PC-9 (cell line): Measurements from ENCODE around the gene DHX8. TPM values are rescaled to one million over a fixed set of nuclear protein-coding genes. Genes with fewer than 3 reads are reported as not detected.

ENCODE experiments used
- BruUV-seq: library from RNA; stranded (reverse); fragments of 400-500 nt; replicated peaks from 2 replicates; lab custom pipeline; 2021; lab: Mats Ljungman, UMichigan
- CTCF ChIA-PET: fragments of 300-600 bp; sonication (Branson Sonifier 250); formaldehyde crosslinking; loops from one replicate; lab custom pipeline; 2022; ENCODE audit warnings: antibody characterized with exemption; lab: Charles Lee
- POLR2A ChIA-PET: fragments of 300-600 bp; sonication (Branson Sonifier 250); formaldehyde crosslinking; loops from one replicate; lab custom pipeline; 2022; ENCODE audit warnings: antibody characterized with exemption; ENCODE audit not compliant: unreplicated experiment; lab: Charles Lee
- DNase-seq, 2 experiments: peaks; one replicate each; pipeline versions ENCODE4 v3.0.0 to v3.0.0-alpha.2; 2015 to 2022; ENCODE audit warnings: mixed read lengths in 1 of 2
- H2AFZ ChIP-seq: fragments of 200-600 bp; sonication (generic); 2 replicates; pipeline ENCODE4 v1.8.1; 2017; ENCODE audit warnings: antibody characterized with exemption
- H3F3A ChIP-seq: fragments of 200-600 bp; sonication (generic); 2 replicates; pipeline ENCODE4 v1.8.1; 2017; ENCODE audit warnings: antibody characterized with exemption, mild to moderate bottlenecking, low read depth; ENCODE audit not compliant: insufficient read depth
- H3K27ac ChIP-seq: fragments of 200-600 bp; sonication (generic); 2 replicates; pipeline ENCODE4 v1.6.1; 2016; ENCODE audit warnings: mixed run types
- H3K27me3 ChIP-seq: fragments of 200-600 bp; sonication (generic); 2 replicates; pipeline ENCODE4 v1.6.1; 2016; ENCODE audit warnings: low read depth, mixed run types; ENCODE audit not compliant: insufficient read depth
- H3K36me3 ChIP-seq: fragments of 200-600 bp; sonication (generic); 2 replicates; pipeline ENCODE4 v1.6.1; 2016; ENCODE audit warnings: low read depth, mixed run types
- H3K4me1 ChIP-seq: fragments of 200-600 bp; sonication (generic); replicated peaks from 2 replicates; pipeline ENCODE4 v1.6.1; 2016; ENCODE audit warnings: mixed run types; ENCODE audit not compliant: insufficient read depth
- H3K4me2 ChIP-seq: fragments of 200-600 bp; sonication (generic); 2 replicates; pipeline ENCODE4 v1.6.1; 2017; ENCODE audit warnings: mixed run types
- H3K4me3 ChIP-seq: fragments of 200-600 bp; sonication (generic); 2 replicates; pipeline ENCODE4 v1.6.1; 2016; ENCODE audit warnings: mixed run types
- H3K79me2 ChIP-seq: fragments of 200-600 bp; sonication (generic); 2 replicates; pipeline ENCODE4 v1.6.1; 2017; ENCODE audit warnings: low read depth, mixed run types
- H3K9me2 ChIP-seq: fragments of 200-600 bp; sonication (generic); 2 replicates; pipeline ENCODE4 v1.8.1; 2017; ENCODE audit warnings: mild to moderate bottlenecking; ENCODE audit not compliant: insufficient read depth
- H3K9me3 ChIP-seq: fragments of 200-600 bp; sonication (generic); 2 replicates; pipeline ENCODE4 v1.8.1; 2016; ENCODE audit warnings: low read depth; ENCODE audit not compliant: insufficient read depth
- H4K20me1 ChIP-seq: fragments of 200-600 bp; sonication (generic); 2 replicates; pipeline ENCODE4 v1.8.1; 2017; ENCODE audit not compliant: insufficient read depth
- EZH2 ChIP-seq: fragments of 200-600 bp; sonication (generic); IDR thresholded peaks from 2 replicates; pipeline ENCODE4 v1.8.0; 2017; ENCODE audit warnings: antibody characterized with exemption, low read depth
- intact Hi-C: fragments of 100-400 bp; cut with micrococcal nuclease; formaldehyde crosslinking; loops from one replicate; pipeline ENCODE4 v1.10.0; 2022; ENCODE audit not compliant: unreplicated experiment
- total RNA-seq: library from RNA; stranded (reverse); gene quantifications from 2 replicates; pipeline ENCODE4 v1.2.3, GENCODE V29; 2021
- TF ChIP-seq, protein P1 (sequence below): fragments of 200-600 bp; sonication (generic); conservative IDR thresholded peaks from 2 replicates; pipeline ENCODE4 v1.6.1; 2017; ENCODE audit warnings: mixed run types, antibody characterized with exemption, mild to moderate bottlenecking, moderate library complexity

The DHX8 gene
- total RNA-seq, 1 experiment from 2014 or later, result 55.4 TPM

DNA sequence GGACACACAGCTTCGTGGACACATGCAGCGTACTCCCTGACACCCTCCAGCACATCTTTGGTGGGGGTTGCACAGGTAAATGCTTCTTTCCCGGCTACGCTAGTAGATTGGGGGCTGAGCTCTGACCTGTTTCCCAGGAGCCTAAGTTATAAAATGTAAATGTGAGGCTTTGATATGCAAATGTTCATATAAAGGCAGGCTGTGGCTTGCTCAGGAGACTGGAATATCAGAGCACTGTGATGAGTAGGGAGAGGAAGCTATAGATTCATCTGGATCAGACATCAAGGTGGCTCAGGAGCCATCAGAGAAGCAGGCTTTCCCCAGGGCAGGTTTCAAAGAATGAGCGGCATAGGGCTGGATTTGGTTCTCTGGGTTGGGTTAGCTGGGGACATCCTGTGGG, 65.7 kb downstream of the DHX8 start:
- intact Hi-C loops, result no loop called here
- Histone ChIP-seq H3K9me3 (no peaks in the 10 kb centered on the region), H3K9me2 (no peaks in the 10 kb centered on the region), H2AFZ (no peak overlapping the region), H3K27ac (no peak overlapping the region), H3F3A (peaks cover 19% of the 10 kb centered on the region), H3K27me3 (no peaks in the 10 kb centered on the region), H3K79me2 (no peaks in the 10 kb centered on the region), H3K4me1 (peaks cover 7% of the 10 kb centered on the region; the same call in 1 of the 2 replicates), H3K4me2 (no peak overlapping the region), H3K36me3 (no peaks in the 10 kb centered on the region), H3K4me3 (no peak overlapping the region), H4K20me1 (no peaks in the 10 kb centered on the region)
- ChIA-PET CTCF (interaction anchor here (0.7 kb wide), 1 partner anchor 213 kb away, joined by 3 read pairs; no protein-coding TSS in a partner anchor), POLR2A (no interaction called here)
- no peak for DNase-seq
- no TSS peak for BruUV-seq
- TF ChIP-seq EZH2, result no peak
- TF ChIP-seq, protein P1, sequence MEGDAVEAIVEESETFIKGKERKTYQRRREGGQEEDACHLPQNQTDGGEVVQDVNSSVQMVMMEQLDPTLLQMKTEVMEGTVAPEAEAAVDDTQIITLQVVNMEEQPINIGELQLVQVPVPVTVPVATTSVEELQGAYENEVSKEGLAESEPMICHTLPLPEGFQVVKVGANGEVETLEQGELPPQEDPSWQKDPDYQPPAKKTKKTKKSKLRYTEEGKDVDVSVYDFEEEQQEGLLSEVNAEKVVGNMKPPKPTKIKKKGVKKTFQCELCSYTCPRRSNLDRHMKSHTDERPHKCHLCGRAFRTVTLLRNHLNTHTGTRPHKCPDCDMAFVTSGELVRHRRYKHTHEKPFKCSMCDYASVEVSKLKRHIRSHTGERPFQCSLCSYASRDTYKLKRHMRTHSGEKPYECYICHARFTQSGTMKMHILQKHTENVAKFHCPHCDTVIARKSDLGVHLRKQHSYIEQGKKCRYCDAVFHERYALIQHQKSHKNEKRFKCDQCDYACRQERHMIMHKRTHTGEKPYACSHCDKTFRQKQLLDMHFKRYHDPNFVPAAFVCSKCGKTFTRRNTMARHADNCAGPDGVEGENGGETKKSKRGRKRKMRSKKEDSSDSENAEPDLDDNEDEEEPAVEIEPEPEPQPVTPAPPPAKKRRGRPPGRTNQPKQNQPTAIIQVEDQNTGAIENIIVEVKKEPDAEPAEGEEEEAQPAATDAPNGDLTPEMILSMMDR, result no peak

DNA sequence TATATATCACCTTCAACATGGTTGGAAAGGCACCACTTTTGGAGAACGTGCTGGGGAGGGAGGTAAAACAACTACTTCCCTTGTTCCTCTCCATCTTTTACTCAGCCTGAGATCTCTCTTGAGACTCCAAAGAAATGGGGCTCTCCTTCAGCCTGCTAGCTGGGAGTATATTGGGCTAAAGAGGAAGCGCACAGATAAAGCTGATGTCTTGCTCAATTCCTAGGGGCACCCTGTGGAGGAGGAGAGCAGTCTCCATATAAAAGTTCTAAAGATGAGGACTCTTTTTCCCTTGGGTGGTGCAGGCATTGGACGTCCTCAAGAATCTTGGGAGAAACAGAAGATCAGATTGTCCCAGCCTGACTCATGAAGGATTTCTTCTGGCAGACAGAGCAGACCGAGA, 67.0 kb downstream of the DHX8 start:
- Histone ChIP-seq H3K27ac (no peak overlapping the region), H3K9me2 (no peaks in the 10 kb centered on the region), H3K79me2 (no peaks in the 10 kb centered on the region), H4K20me1 (no peaks in the 10 kb centered on the region), H3K4me1 (peaks cover 16% of the 10 kb centered on the region), H3K4me2 (no peak overlapping the region), H3F3A (peaks cover 17% of the 10 kb centered on the region; the same call in 1 of the 2 replicates), H3K4me3 (no peak overlapping the region), H3K27me3 (no peaks in the 10 kb centered on the region), H2AFZ (no peak overlapping the region), H3K9me3 (no peaks in the 10 kb centered on the region), H3K36me3 (no peaks in the 10 kb centered on the region)
- TF ChIP-seq EZH2, result no peak
- TF ChIP-seq, protein P1, result no peak
- ChIA-PET POLR2A (no interaction called here), CTCF (no interaction called here)
- intact Hi-C loops, result no loop called here
- no peak for DNase-seq
- no TSS peak for BruUV-seq

DNA sequence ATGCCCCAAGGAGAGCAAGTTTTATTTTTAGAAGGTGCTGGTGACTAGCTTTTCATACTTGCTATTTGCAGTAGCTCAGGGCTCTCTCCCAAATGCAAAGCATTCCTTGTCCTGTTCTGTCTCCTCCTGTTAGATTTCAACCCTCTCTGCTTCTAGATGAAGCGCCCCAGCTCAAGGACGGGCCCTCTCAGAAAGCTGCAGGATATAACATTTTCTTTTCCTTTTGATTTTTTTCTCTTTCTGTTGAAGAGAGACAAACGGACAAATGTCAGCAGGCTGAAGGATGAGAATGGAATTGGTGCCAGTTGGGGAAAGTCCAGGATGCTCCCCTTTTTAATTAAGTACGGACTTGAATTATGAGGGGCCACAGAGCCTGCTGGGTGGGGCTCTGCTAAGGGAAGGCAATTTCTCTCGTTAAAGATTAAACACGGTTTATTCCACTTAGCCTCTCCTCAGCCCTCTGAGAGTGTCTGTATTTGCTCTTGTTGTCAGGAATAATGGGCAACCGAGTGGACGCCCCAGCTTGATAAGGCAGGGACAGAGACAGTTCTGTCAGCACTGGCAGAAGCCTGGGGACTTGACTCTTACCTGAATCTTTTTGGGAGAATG, 68.6 kb downstream of the DHX8 start:
- Histone ChIP-seq H3K79me2 (no peaks in the 10 kb centered on the region), H3F3A (peaks cover 17% of the 10 kb centered on the region; the same call in 1 of the 2 replicates), H3K4me1 (peaks cover 25% of the 10 kb centered on the region), H3K27me3 (no peaks in the 10 kb centered on the region), H3K4me2 (no peak overlapping the region), H3K27ac (no peak overlapping the region), H3K9me2 (no peaks in the 10 kb centered on the region), H3K4me3 (no peak overlapping the region), H4K20me1 (no peaks in the 10 kb centered on the region), H3K36me3 (no peaks in the 10 kb centered on the region), H3K9me3 (no peaks in the 10 kb centered on the region), H2AFZ (no peak overlapping the region)
- ChIA-PET POLR2A (no interaction called here), CTCF (no interaction called here)
- TF ChIP-seq EZH2, result no peak
- TF ChIP-seq, protein P1, result no peak
- intact Hi-C loops, result no loop called here
- no TSS peak for BruUV-seq
- DNase-seq, result no peak
